Heart left ventricle (tissue), 13 donors: ENCODE data around the gene MAPK8IP1.

Source experiments
- POLR2A ChIP-seq, 2 donors: fragments of 450-650 bp; IDR thresholded peaks; one replicate each; pipeline ENCODE4 v1.6.1; 2017; ENCODE audit warnings: antibody characterized with exemption in 2 of 2, mild to moderate bottlenecking in 2 of 2, moderate library complexity in 2 of 2
- TF ChIP-seq, protein P1 (sequence below), 12 donors: fragments of 200-600 bp; sonication (generic) in 4 of 12; IDR thresholded peaks; one replicate each; pipeline versions ENCODE4 v1.5.0 to v1.8.0; 2018 to 2022; ENCODE audit warnings: antibody characterized with exemption in 12 of 12, mild to moderate bottlenecking in 5 of 12
- donor health status: ischemic (EF 13 %, LVEDD 7.1; RV severe dilation, severe dysfunction).
- donor health status: DM: no; HTN: yes; CAD: no.
- donor health status: DM: no; HTN: no; CAD: no.
- donor health status: ischemic (EF 25% LVEDD 6.9; RV normal size, moderate dysfunction).
- donor health status: ischemic (EF 25% LVEDD 5.7; RV mildly dilated, moderate dysfunction).
- donor health status: ischemic (EF 35%, LVEDD 5.7; RV mildly dilated, moderate dysfunction).
- donor health status: nonischemic (EF 11% LVEDD 7.7; RV severe dilation, severe dysfunction).
- donor health status: DM: yes; HTN: yes; CAD: no.
- donor health status: PGD.
- donor health status: ischemic (EF 29% LVEDD 5.4; RV normal size, mild dysfunction).
- donor health status: nonischemic (EF 23%, LVEDD 6.1; RV moderate dilation, normal function).

DNA sequence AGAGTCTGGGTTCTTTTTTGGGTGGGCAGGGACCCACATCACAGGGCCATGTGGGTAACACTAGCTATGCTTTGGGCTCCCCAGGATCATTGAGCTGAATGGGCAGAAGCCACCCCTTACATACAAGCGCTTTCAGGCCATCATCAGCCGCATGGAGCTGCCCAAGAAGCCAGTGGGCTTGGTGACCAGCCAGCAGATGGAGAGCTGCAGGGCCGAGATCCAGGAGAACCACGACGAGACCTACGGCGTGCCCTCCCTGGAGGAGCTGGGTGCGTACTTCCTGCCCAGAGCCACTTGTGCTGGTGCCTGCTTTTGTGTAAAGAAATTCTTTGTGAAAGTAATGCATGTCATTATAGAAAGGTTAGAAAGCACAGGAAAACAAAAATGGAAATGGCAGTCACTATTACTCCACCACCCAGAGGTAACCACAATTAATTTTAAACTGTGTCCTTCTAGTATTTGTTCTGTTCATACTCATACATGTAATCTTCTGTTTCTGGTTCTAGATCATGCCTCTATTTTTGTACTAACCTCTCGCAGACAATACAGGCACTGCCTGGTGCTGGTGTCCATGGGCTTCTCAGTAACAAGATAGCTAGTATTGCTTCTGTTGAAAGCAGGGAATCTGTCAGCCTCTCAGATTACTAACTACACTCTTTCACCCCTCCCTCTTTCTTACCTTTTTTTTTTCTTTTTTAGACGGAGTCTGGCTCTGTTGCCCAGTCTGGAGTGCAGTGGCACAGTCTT, 24.5 kb upstream of the MAPK8IP1 start:
- TF ChIP-seq, protein P1, sequence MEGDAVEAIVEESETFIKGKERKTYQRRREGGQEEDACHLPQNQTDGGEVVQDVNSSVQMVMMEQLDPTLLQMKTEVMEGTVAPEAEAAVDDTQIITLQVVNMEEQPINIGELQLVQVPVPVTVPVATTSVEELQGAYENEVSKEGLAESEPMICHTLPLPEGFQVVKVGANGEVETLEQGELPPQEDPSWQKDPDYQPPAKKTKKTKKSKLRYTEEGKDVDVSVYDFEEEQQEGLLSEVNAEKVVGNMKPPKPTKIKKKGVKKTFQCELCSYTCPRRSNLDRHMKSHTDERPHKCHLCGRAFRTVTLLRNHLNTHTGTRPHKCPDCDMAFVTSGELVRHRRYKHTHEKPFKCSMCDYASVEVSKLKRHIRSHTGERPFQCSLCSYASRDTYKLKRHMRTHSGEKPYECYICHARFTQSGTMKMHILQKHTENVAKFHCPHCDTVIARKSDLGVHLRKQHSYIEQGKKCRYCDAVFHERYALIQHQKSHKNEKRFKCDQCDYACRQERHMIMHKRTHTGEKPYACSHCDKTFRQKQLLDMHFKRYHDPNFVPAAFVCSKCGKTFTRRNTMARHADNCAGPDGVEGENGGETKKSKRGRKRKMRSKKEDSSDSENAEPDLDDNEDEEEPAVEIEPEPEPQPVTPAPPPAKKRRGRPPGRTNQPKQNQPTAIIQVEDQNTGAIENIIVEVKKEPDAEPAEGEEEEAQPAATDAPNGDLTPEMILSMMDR (IDR thresholded peaks at IDR 0.05): no peak
- TF ChIP-seq POLR2A (IDR thresholded peaks at IDR 0.05): no peak
